ENCODE data around the gene UBAP2L.
"Not testable (repeated sequence)": the region's sequence is repeated elsewhere in the genome, so short reads cannot be mapped to it uniquely, and the experiment has no call there.

The UBAP2L gene

GRCh38 chr1:154313066-154313356, 92.3 kb downstream of the UBAP2L start:
- DNase-seq (ENCODE audit: low read depth), result no peak

GRCh38 chr1:154314226-154314625, 93.5 kb downstream of the UBAP2L start:
- not testable (repeated sequence) for DNase-seq (ENCODE audit: low read depth)

GRCh38 chr1:154316704-154317103, 95.9 kb downstream of the UBAP2L start:
- no peak for DNase-seq (ENCODE audit: low read depth)

- no peak for DNase-seq (ENCODE audit: low read depth)
Observed at GRCh38 chr1:154318386-154318785, 97.6 kb downstream of the UBAP2L start.

All from activated T-cell treated with anti-CD3 and anti-CD28 coated beads for 1 hour (primary cell).